Fibroblast of skin of abdomen (primary cell): ENCODE data around the gene CD226.

Experiments
- DNase-seq: peaks from one replicate; pipeline ENCODE4 v3.0.0-alpha.2; 2013

CD226 gene

DNA sequence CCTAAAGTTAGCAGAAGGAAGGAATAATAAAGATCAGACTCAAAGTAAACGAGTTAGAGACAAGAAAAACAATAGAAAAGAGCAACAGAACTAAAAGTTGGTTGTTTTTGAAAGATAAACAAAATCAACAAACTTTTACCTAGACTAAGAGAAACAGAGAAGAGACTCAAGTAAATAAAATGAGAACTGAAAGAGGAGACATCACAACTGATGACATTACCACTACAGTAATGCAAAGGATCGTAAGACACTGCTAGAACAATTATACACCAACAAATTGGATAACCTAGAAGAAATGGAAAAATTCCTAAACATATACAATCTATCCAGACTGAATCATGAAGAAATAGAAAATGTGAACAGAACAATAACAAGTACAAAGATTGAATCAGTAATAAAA, 139.3 kb downstream of the CD226 start:
- no peak for DNase-seq

DNA sequence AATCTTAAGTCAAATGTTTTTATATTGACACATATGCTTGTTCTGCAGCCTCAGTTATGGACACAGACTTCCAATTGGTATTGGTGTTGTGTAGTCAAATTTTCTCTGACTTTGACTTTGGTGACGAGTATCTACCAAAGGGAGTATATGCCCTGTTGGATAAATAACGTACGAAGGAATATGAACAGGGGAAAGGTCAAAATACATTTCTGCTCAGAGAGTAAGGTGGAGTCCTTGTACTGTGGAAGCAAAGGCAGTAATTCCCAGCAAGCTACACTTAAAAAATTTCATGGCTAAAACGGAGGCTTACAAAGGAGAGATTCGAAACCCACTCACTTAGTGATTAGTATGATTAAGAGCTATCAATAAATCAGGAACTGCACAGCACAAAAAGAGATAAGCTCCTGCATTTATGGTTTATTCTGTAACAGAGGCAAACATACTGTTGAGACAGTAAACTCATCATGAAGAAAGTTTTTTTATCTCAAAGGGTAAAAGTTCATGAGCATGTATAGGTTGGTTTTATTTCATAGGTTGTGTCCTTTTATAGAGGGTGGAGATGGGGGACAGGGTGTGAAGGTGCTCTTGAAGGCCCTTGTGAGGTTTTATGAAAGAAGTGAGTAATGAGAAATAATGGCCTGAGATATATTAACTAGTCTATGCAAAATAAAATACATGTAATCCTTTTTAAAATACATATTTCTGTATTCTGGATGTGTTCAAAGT, 142.7 kb downstream of the CD226 start:
- no peak for DNase-seq
